HG03460 (cell line): ENCODE results near the gene CNNM4.
A peak's percentile ranks its signal among the peaks of the same experiment; 100 is the strongest.

Experiments
- ATAC-seq: cut with Tn5 transposase; IDR thresholded peaks from one replicate; pipeline ENCODE4 v1.9.1; 2021; ENCODE audit not compliant: unreplicated experiment

CNNM4 gene

GRCh38 chr2:96810783-96811192 lies 50.1 kb downstream of the CNNM4 start:
- no peak for ATAC-seq

GRCh38 chr2:96811917-96812316 lies 51.2 kb downstream of the CNNM4 start:
- no peak for ATAC-seq

DNA sequence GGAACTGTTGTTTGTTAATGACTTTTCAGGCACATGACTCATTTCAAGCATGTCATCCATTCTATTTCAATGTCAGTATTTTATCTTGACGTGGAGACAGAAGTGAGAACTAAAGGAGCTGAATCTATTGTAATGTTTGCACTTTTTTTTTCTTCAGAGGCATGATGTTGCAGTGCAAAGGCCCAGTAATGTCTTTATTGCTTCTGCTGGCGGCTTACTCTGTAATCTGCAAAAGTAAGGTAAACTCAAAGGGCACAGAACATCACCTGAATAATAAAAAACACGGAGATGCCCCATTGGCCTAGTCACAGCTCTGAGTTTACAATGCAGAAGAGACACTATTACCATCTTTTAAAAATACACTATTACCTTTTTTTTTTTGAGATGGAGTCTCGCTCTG lies 53.0 kb downstream of the CNNM4 start:
- ATAC-seq, result no peak

DNA sequence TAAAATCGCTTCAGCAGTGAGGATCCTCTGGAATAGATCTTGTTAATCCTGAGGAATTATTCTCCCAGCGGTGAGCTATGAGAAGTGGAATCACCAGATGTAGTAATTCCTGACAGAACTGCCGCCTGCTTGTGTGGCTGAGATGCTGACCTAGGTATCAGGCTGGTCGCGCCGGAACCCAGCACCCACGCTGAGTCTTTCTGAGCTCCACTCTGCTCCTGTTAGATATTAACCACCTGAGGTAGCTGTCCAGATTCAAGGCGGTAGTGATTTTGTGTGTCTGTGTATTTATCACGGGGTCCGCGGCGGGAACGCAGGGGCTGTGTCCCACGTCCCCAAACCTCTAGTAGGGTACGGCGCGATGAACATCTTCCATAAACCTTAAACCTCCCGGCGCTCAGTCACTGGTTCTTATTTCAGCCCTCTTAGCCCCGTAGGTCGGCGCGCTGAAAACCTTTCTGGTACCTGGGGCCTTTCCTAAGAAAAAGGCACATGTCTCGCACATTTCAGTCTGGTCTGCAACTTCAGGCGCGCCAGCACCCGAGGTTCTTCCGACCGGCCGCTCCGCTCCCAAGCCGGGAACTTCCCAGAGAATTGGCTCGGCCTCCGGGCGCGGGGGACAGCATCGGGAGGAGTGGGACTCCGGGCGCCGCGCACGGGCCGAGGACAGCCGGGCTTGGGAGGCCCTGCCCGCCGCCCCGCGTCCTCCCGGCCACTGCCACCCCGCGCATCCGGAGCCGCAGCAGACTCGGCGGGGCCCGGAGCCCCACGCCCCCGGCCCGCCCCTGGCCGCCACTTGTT lies 54.8 kb downstream of the CNNM4 start:
- ATAC-seq, result peak; percentile 12

GRCh38 chr2:96816127-96816835 lies 55.6 kb downstream of the CNNM4 start, which contains the start of gene CNNM3:
Gene CNNM3 (plus strand): TSS chr2:96816268. CDS start chr2:96816278, 10 bp downstream.
- ATAC-seq, result peak; percentile 89

DNA sequence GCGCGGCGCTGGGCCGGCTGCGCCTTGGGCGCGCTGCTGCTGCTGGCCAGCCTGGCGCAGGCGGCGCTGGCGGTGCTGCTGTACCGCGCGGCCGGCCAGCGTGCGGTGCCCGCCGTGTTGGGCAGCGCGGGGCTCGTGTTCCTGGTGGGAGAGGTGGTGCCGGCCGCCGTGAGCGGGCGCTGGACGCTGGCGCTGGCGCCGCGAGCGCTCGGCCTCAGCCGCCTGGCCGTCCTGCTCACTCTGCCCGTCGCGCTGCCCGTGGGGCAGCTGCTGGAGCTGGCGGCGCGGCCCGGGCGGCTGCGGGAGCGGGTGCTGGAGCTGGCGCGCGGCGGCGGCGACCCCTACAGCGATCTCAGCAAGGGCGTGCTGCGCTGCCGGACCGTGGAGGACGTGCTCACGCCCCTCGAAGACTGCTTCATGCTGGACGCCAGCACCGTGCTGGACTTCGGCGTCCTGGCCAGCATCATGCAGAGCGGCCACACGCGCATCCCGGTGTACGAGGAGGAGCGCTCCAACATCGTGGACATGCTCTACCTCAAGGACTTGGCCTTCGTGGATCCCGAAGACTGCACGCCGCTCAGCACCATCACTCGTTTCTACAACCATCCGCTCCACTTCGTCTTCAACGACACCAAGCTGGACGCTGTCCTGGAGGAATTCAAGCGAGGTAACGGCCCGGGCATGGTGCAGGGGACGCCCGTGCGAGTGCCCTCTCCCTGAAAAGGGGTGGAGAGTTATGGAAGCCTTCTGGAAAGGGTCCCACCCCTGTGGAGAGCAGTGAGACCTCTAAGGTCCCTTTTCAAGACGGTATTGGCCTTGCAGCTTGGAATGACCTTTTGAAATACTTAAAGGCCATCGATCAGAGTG lies 56.4 kb downstream of the CNNM4 start:
- ATAC-seq, result no peak

DNA sequence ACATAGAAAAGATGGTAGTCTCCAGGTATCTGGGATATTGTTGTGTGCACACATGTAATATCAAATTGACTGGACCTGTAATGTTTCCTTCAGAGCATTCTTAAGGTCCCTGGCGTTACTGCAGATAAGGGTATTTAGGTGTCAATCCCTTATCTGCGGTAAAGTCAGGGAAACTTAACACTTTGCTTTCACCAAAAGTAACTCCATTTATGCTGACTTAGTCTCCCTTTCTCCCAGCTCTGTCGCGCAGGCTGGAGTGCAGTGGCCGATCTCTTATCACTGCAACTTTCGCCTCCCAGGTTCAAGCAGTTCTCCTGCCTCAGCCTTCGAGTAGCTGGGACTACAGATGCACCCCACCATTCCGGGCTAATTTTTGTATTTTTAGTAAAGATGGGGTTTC lies 57.2 kb downstream of the CNNM4 start:
- no peak for ATAC-seq

DNA sequence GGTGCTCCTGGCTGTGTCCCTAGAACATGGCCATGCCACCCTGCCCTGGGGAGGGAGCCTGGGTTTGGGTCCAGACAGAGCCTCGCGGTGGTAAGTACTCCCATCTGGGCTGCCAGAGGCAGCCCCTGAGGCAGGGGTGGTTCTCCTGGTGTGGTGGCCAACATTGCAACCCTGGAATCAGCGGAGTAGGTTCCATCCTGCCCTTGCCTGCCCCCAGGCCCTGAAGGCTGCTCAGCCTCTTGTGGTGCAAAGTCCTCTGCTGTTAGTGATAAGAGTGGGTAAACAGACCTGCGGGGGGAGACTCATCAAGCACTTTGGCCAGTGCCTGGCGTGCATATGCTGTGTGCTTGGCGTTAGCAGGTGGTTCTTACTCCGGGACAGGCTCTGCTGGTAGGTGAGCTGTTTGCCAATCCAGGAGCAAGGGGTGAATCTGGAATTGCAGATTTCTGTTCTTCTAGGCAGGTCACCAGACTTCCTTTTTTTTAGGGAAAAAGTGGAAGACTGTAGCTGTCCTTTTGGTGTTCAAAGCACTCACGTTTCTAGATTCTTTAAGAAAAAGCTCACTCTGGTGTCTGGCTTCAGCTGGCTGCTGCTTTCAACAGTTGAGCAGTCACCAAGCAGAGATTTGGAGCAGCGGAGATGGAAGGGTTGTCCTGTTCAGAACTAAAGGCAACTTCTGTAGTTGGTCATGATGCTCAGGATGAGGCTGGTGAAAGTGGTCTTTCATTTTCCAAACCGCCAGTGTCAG lies 58.6 kb downstream of the CNNM4 start:
- ATAC-seq, result no peak

DNA sequence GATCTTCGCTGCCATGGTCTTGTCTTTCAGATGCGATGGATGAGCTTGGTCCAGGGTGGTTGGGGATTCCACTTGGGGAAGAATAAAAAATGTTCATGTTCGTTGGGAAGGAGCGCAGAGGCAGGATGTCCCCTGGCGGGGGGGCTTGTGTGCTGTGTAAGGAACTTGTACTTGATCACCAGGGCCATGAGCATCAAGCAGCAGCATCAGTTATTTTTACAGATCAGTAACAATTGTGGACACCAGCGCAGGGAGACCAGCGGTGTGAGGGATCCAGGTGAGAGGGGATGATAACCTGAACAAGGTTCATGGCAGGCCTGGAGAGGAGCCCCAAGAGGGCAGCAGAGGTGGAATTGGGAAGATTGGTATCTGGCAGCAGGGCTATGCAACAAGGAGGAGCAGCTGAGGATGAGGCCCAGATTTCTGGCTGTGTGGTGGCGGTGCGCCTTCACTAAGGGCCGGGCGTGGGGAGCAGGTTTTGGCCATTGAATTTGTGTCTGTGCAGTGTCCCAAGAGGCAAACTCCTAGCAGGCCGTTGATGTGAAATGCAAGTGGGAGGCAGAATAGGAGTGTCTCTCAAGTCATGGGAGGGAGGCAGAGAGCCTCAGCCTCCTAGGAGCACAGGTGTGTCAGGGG lies 59.3 kb downstream of the CNNM4 start:
- no peak for ATAC-seq

DNA sequence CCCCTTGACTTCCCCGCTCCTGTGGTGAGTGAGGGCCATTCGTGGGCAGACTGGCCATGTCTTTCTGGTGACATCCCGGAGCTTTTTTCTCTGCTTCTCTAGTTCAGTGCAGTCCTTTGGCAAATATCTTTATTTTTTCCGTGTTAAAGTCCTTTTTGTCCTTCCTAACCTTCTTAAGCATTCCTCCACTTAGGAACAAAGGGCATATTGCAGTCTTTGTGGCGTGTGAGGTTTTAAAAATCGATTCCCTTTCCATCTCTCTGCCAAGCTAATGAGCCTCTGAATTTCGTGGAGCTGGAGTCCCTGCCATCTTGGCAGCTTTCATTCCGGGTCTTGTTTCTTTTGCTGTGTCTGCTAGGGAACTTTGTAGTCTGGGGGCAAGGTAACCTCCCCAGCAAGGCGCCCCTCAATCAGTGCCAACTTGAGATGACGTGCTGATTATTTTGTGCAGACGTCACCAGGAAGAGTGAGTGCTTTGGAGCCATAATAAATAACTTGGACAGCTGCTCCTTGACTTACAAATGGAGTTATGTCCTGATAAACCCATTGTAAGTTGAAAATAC lies 60.5 kb downstream of the CNNM4 start:
- no peak for ATAC-seq

- ATAC-seq, result no peak
Measured at GRCh38 chr2:96822786-96823185, 62.1 kb downstream of the CNNM4 start.

DNA sequence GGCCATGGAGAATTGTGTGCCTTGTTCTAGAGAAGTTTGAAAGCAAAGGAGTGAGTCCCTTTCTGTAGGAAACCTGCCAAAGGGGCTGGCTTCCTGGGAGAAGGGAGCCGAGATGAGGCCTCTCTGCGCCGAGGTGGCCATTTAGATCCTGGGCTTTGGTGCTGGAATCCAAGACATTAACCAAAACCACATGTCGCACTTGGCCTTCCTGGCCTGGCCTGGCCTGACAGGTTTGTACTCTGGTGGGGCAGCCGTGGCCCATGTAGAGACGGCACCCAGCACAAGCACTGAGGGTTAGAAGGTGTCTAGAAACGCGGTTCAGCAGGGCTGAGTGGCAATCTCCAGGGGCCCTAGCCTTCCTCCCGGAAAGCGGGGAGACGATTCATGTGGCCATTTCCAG lies 62.5 kb downstream of the CNNM4 start:
- ATAC-seq, result no peak

GRCh38 chr2:96824079-96824870 lies 63.6 kb downstream of the CNNM4 start:
- no peak for ATAC-seq

DNA sequence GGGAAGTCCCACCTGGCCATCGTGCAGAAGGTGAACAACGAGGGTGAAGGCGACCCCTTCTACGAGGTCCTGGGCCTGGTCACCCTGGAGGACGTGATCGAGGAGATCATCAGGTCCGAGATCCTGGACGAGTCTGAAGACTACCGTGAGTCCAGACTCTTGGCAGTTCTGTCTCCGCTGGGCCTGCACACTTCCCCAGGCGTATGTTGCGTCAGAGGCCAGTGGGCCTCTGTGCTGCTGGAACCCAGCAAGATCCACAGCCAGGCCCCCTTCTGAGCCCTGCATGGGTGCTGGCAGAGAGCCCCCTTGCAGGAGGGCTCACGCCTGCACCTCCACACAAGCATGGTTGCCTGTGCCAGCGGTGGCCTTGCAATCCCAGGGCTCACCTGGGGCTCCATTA lies 64.4 kb downstream of the CNNM4 start:
- no peak for ATAC-seq

- ATAC-seq, result no peak
Measured at GRCh38 chr2:96826546-96827278, 66.0 kb downstream of the CNNM4 start.

- ATAC-seq, result no peak
Measured at GRCh38 chr2:96828436-96828835, 67.7 kb downstream of the CNNM4 start.

- no peak for ATAC-seq
Measured at GRCh38 chr2:96828874-96829273, 68.2 kb downstream of the CNNM4 start.

GRCh38 chr2:96830044-96830562 lies 69.4 kb downstream of the CNNM4 start:
- ATAC-seq, result no peak
